GM12874 (cell line): ENCODE data around the gene FGD3.

Source experiments
- CTCF ChIP-seq: IDR thresholded peaks from 2 replicates; pipeline ENCODE4 v1.5.1; 2011; ENCODE audit warnings: low read depth, mild to moderate bottlenecking, control low read depth, low read length, moderate library complexity; ENCODE audit not compliant: insufficient read depth

Gene FGD3

GRCh38 chr9:93050231-93050630 lies 102.9 kb downstream of the FGD3 start:
- TF ChIP-seq CTCF, result no peak

- no peak for TF ChIP-seq CTCF
Measured at GRCh38 chr9:93051680-93052089, 104.4 kb downstream of the FGD3 start.

- no peak for TF ChIP-seq CTCF
Measured at GRCh38 chr9:93052791-93053540, 105.6 kb downstream of the FGD3 start.

- no peak for TF ChIP-seq CTCF
Measured at GRCh38 chr9:93053781-93054331, 106.5 kb downstream of the FGD3 start.

- TF ChIP-seq CTCF, result no peak
Measured at GRCh38 chr9:93054758-93055704, 107.7 kb downstream of the FGD3 start.

- no peak for TF ChIP-seq CTCF
Measured at GRCh38 chr9:93057042-93057702, 109.8 kb downstream of the FGD3 start.
